GM19452 (cell line): ENCODE measurements around the gene GLDN.
"Not testable (repeated sequence)": the region's sequence is repeated elsewhere in the genome, so short reads cannot be mapped to it uniquely, and the experiment has no call there.

ENCODE experiments used
- ATAC-seq: cut with Tn5 transposase; IDR thresholded peaks from one replicate; pipeline ENCODE4 v1.9.1; 2021; ENCODE audit not compliant: unreplicated experiment

GLDN gene

GRCh38 chr15:51443282-51443914 lies 101.9 kb downstream of the GLDN start:
- ATAC-seq: no peak

DNA sequence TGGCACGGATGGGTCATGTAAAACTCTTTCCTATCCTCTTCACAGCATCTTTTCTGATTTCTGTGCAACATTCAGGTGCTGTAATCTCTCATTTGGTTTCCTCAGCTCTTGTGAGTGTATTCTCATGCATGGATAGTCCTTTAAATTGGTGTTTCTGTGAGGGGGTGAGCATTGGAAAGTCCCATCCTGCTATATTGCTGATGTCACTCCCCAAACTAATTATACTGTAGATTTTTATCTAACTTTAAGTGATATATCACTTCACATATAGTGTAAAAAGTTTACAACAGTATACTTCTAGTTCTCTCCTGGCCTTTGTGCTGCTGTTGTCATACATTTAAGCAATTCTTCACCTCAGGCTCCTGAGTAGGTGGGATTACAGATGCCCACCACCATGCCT lies 102.7 kb downstream of the GLDN start:
- ATAC-seq: no peak

DNA sequence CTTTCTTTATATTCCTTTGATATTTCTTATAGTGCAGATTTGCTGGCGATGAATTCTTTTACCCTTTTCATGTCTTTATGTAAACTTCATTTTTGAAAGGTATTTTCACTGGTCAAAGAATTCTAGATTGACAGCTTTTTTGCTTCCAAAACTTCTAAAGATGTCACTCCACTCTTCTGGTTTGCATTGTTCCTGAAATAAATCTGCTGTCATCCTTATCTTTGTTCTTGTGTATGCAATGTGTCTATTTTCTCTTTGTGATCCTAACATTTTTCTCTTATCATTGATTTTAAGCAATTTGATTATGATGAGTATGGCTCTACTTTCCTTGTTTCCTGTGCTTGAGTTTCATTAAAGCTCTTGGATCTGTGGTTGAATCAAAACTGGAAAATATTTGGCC lies 103.4 kb downstream of the GLDN start:
- ATAC-seq: no peak

DNA sequence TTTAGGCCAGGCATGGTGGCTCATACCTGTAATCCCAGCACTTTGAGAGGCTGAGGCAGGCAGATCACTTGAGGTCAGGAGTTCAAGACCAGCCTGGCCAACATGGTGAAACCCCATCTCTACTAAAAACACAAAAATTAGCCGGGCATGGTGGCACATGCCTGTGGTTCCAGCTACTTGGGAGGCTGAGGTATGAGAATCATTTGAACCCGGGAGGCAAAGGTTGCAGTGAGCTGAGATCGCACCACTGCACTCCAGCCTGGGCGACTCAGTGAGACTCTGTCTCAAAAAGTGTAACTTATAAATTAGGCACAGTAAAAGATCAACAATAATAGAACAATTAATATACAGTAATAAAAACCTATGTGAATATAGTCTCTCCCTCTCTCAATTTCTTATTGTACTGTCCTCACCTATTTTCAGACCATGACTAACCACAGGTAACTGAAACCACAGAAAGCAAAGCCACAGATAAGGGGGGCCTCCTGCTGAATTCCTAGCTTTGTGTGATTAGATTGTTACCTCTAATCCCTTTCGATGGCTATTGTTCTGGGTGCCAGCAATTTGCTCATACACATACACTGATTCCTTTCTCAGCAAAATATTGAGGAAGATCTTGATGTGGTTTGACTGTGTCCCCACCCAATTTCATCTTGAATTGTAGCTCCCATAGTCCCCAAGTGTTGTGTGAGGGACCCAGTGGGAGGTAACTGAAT lies 104.7 kb downstream of the GLDN start:
- ATAC-seq: not testable (repeated sequence)

DNA sequence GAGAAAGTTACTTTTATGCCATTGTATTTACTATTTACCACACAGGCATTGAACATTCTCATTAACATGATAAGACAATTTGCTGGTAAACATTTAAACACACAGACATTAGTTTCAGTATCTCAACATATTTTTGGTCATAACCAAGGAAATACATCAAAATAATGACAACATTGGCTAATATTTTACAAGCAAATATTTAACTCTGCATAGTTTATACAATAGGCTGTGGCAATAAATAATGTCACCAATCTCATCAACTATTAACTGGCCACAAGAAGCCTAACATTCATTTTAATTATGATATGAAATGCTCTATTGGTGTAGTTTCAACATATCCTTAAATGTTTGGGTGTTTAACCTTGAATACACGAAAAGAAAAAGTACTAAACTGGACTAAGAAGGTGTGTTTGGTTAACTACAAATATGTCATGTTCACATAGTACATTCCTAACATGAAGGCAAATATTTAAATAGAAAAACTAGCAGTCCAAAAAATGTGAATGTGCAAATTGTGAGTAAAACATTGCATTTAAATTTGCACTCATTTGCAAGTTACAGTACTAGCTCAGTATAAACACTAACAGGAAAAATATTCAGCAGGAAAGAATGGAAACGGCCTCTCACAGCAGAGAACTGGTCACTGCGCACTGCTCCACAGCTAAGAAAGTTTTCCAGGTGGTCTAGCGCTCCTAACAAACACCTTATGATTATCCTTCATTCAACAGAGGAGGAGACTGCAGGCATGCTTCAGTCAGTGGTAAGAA lies 106.6 kb downstream of the GLDN start:
- ATAC-seq: no peak

GRCh38 chr15:51448622-51449399 lies 107.4 kb downstream of the GLDN start:
- no peak for ATAC-seq

- ATAC-seq: no peak
Observed at GRCh38 chr15:51450001-51450400, 108.5 kb downstream of the GLDN start.
